ENCODE data around the gene ADAM8. TPM values are rescaled to one million over a fixed set of nuclear protein-coding genes. Genes with fewer than 3 reads are reported as not detected.
"Not testable (repeated sequence)": the region's sequence is repeated elsewhere in the genome, so short reads cannot be mapped to it uniquely, and the experiment has no call there.

ADAM8 gene
- total RNA-seq, 1 experiment from 2014 or later: 16.8 TPM

DNA sequence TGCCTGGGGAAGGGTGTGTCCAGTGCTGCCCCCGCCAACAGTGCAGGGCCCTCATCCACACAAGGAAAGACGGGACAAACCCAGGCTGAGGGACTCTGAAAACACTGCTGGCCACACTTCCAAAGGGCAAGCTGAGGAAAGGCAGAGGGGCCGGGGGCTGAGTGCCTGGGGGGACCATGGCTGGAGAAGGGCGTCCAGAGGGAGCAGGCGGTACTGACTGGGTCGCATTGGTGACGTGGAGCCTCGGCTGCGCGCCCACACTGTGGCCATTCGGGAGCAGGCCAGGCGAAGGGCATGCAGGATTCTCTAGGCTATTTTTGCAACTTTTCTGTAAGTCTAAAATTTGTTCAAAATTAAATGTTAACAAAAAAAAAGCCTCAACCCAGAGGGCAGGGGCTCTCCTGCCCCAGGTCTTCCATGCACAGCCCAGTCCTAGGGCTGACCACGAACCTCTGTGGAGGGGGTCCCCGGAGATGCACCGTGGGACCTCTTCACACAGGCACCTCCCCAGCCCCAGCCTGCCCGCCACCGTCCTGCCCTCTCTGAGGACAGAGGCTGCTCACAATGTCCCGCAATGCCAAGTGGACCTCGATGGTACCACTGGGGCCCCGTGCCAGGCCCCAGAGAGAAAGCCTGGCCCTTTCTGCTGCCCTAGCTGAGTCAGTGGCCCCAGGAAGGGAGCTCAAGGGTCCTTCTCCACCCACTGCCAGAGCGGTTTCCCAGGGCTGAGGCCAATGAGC is 10.4 kb downstream of the ADAM8 start:
- Histone ChIP-seq H3K4me3 (ENCODE audit: low read depth, low read length) (no peak overlapping the region), H3K36me3 (ENCODE audit: control insufficient read depth, insufficient read depth, low read length) (no peaks in the 10 kb centered on the region), H3K9me3 (no peaks in the 10 kb centered on the region), H3K27me3 (replicated peaks; ENCODE audit: control insufficient read depth, insufficient read depth, low read length) (no peaks in the 10 kb centered on the region), H3K4me1 (peaks cover 13% of the 10 kb centered on the region)
- Mint-ChIP-seq H3K4me3 (ENCODE audit: unreplicated experiment) (no peak overlapping the region), H3K4me1 (ENCODE audit: low read depth, unreplicated experiment) (no peaks in the 10 kb centered on the region), H3K27me3 (ENCODE audit: insufficient read depth, unreplicated experiment) (no peaks in the 10 kb centered on the region), H3K36me3 (ENCODE audit: insufficient read depth, unreplicated experiment) (peaks cover 11% of the 10 kb centered on the region), H3K9me3 (ENCODE audit: unreplicated experiment) (no peaks in the 10 kb centered on the region), H3K27ac (ENCODE audit: unreplicated experiment) (no peak overlapping the region)
- DNase-seq: no peak
- no TSS peak for BruUV-seq (replicated peaks)
- TF ChIP-seq, protein P1, sequence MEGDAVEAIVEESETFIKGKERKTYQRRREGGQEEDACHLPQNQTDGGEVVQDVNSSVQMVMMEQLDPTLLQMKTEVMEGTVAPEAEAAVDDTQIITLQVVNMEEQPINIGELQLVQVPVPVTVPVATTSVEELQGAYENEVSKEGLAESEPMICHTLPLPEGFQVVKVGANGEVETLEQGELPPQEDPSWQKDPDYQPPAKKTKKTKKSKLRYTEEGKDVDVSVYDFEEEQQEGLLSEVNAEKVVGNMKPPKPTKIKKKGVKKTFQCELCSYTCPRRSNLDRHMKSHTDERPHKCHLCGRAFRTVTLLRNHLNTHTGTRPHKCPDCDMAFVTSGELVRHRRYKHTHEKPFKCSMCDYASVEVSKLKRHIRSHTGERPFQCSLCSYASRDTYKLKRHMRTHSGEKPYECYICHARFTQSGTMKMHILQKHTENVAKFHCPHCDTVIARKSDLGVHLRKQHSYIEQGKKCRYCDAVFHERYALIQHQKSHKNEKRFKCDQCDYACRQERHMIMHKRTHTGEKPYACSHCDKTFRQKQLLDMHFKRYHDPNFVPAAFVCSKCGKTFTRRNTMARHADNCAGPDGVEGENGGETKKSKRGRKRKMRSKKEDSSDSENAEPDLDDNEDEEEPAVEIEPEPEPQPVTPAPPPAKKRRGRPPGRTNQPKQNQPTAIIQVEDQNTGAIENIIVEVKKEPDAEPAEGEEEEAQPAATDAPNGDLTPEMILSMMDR (IDR thresholded peaks at IDR 0.05; ENCODE audit: insufficient read depth in 1 of 2, low read depth in 1 of 2, low read length in 1 of 2, severe bottlenecking in 1 of 2, unreplicated experiment in 1 of 2): no peak
- POLR2A ChIA-PET: no interaction called here
- intact Hi-C loops (cut with micrococcal nuclease; ENCODE audit: unreplicated experiment): no loop called here
- CTCF ChIA-PET: interaction anchor here (0.7 kb wide), 1 partner anchor 9 kb away, joined by 3 read pairs; no protein-coding TSS in a partner anchor

DNA sequence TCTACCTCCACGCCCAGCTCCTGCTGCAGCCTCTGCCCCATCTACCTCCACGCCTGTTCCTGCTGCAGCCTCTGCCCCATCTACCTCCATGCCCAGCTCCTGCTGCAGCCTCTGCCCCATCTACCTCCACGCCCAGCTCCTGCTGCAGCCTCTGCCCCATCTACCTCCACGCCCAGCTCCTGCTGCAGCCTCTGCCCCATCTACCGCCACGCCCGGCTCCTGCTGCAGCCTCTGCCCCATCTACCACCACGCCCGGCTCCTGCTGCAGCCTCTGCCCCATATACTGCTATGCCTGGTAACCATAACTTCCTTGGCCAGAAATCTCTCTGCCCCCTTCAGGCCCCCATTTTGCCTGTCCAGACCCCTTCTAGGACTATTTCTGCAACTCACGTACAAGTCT is 11.6 kb downstream of the ADAM8 start:
- H3K9me3 ChIP-seq; intact Hi-C loops (cut with micrococcal nuclease; ENCODE audit: unreplicated experiment); H3K27me3 ChIP-seq (replicated peaks; ENCODE audit: control insufficient read depth, insufficient read depth, low read length); H3K4me3 Mint-ChIP-seq (ENCODE audit: unreplicated experiment); H3K9me3 Mint-ChIP-seq (ENCODE audit: unreplicated experiment); CTCF ChIA-PET; H3K36me3 ChIP-seq (ENCODE audit: control insufficient read depth, insufficient read depth, low read length); POLR2A ChIA-PET; BruUV-seq (replicated peaks); H3K4me1 Mint-ChIP-seq (ENCODE audit: low read depth, unreplicated experiment); H3K27ac Mint-ChIP-seq (ENCODE audit: unreplicated experiment); H3K4me3 ChIP-seq (ENCODE audit: low read depth, low read length); DNase-seq; H3K27me3 Mint-ChIP-seq (ENCODE audit: insufficient read depth, unreplicated experiment): not testable (repeated sequence)
- peaks cover 11% of the 10 kb centered on the region for H3K36me3 Mint-ChIP-seq (ENCODE audit: insufficient read depth, unreplicated experiment)
- H3K4me1 ChIP-seq: peaks cover 18% of the 10 kb centered on the region

DNA sequence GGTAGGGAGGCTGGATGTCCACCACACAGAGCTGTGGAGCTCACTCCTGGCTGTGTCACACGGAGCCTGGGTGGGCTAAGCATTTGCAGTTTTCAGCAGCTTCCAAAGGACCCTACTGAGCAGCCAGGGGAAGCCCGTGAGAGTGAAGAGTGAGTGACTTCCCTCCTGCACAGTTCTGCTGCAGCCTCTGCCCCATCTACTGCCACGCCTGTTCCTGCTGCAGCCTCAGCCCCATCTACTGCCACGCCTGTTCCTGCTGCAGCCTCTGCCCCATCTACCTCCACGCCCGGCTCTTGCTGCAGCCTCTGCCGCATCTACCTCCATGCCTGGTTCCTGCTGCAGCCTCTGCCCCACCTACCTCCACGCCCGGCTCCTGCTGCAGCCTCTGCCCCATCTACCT is 12.2 kb downstream of the ADAM8 start:
- no peak for DNase-seq
- Mint-ChIP-seq H3K9me3 (ENCODE audit: unreplicated experiment) (no peaks in the 10 kb centered on the region), H3K27me3 (ENCODE audit: insufficient read depth, unreplicated experiment) (no peaks in the 10 kb centered on the region), H3K36me3 (ENCODE audit: insufficient read depth, unreplicated experiment) (peaks cover 11% of the 10 kb centered on the region), H3K27ac (ENCODE audit: unreplicated experiment) (no peak overlapping the region), H3K4me3 (ENCODE audit: unreplicated experiment) (no peak overlapping the region), H3K4me1 (ENCODE audit: low read depth, unreplicated experiment) (peaks cover 5% of the 10 kb centered on the region)
- H3K9me3 ChIP-seq: no peaks in the 10 kb centered on the region
- H3K4me1 ChIP-seq: peaks cover 18% of the 10 kb centered on the region
- H3K4me3 ChIP-seq (ENCODE audit: low read depth, low read length): no peak overlapping the region
- H3K36me3 ChIP-seq (ENCODE audit: control insufficient read depth, insufficient read depth, low read length): no peaks in the 10 kb centered on the region
- CTCF ChIA-PET: interaction anchor here (0.7 kb wide), 1 partner anchor 262 kb away, joined by 3 read pairs; no protein-coding TSS in a partner anchor
- no peaks in the 10 kb centered on the region for H3K27me3 ChIP-seq (replicated peaks; ENCODE audit: control insufficient read depth, insufficient read depth, low read length)
- BruUV-seq (replicated peaks): no TSS peak
- POLR2A ChIA-PET: no interaction called here
- intact Hi-C loops (cut with micrococcal nuclease; ENCODE audit: unreplicated experiment): loop anchor here (5.0 kb wide), 1 partner anchor 43 kb away; the partner anchor contains the start of genes TUBGCP2 and ZNF511
- TF ChIP-seq, protein P1 (IDR thresholded peaks at IDR 0.05; ENCODE audit: insufficient read depth in 1 of 2, low read depth in 1 of 2, low read length in 1 of 2, severe bottlenecking in 1 of 2, unreplicated experiment in 1 of 2): no peak
